K562 (cell line): ENCODE measurements around the gene BCL2L12. TPM values are rescaled to one million over a fixed set of nuclear protein-coding genes. Genes with fewer than 3 reads are reported as not detected.

ENCODE experiments used
- ATAC-seq: fragments of 200-7000 bp; cut with Tn5 transposase; 3 replicates; pipeline ENCODE4 v1.9.1; 2020; ENCODE audit warnings: moderate library complexity
- BruUV-seq: library from RNA; stranded (reverse); fragments of 400-500 nt; replicated peaks from 2 replicates; lab custom pipeline; 2021; lab: Mats Ljungman, UMichigan
- CTCF ChIA-PET: fragments of 300-600 bp; formaldehyde crosslinking; extraction: SDS; loops from one replicate; lab custom pipeline; 2021; ENCODE audit warnings: low intra/inter-chr PET ratio; lab: Yijun Ruan, JAX
- POLR2A ChIA-PET: fragments of 300-600, 350-650 bp; sonication (Branson Sonifier 250); formaldehyde crosslinking; extraction: SDS; loops from one replicate; lab custom pipeline; 2021; ENCODE audit warnings: antibody characterized with exemption, inconsistent platforms; lab: Yijun Ruan, JAX
- DNase-seq, 4 experiments: peaks; one replicate each; pipeline versions ENCODE4 v3.0.0 to v3.0.0-alpha.2; 2011 to 2018; ENCODE audit warnings: low spot score in 3 of 4, mixed read lengths in 3 of 4; ENCODE audit errors: extremely low read depth in 1 of 4
- FAIRE-seq: peaks from 2 replicates; lab custom pipeline; 2011; peaks lifted over from hg19 to GRCh38; lab: Jason Lieb, UNC
- H2AFZ ChIP-seq: 2 replicates; pipeline ENCODE4 v1.6.0; 2011; ENCODE audit warnings: low read depth, low read length, control low read depth, inconsistent platforms
- H3K27ac ChIP-seq: fragments of 200-600 bp; 3 replicates; pipeline ENCODE4 v1.8.0; 2011; ENCODE audit warnings: low read depth, mild to moderate bottlenecking, control low read depth, inconsistent platforms, low read length, moderate library complexity, mixed read lengths; ENCODE audit errors: extremely low read depth
- H3K27me3 ChIP-seq, 2 experiments: fragments of 300-600 bp in 1 of 2; 2 replicates in 1 of 2; 3 replicates in 1 of 2; pipeline versions ENCODE4 v1.6.0 to v1.8.0; 2011; ENCODE audit warnings: inconsistent platforms in 2 of 2, low read length in 2 of 2, mild to moderate bottlenecking in 1 of 2, mixed read lengths in 1 of 2, moderate library complexity in 1 of 2; ENCODE audit not compliant: control insufficient read depth in 2 of 2, insufficient read depth in 2 of 2
- H3K36me3 ChIP-seq: fragments of 300-600 bp; 3 replicates; pipeline ENCODE4 v1.8.0; 2011; ENCODE audit warnings: mild to moderate bottlenecking, low read length, inconsistent platforms; ENCODE audit not compliant: control insufficient read depth, insufficient read depth
- H3K4me1 ChIP-seq, 2 experiments: fragments of 200-600 bp in 1 of 2; replicated peaks in 1 of 2; 2 replicates in 1 of 2; 3 replicates in 1 of 2; pipeline versions ENCODE4 v1.5.1 to v1.8.0; 2011; ENCODE audit warnings: inconsistent platforms in 2 of 2, low read length in 2 of 2, mild to moderate bottlenecking in 1 of 2, mixed read lengths in 1 of 2, moderate library complexity in 1 of 2; ENCODE audit not compliant: control insufficient read depth in 2 of 2, insufficient read depth in 2 of 2
- H3K4me2 ChIP-seq: 2 replicates; pipeline ENCODE4 v1.6.1; 2011; ENCODE audit warnings: low read length, control low read depth, inconsistent platforms, mixed read lengths; ENCODE audit not compliant: insufficient read depth
- H3K4me3 ChIP-seq: fragments of 200-600 bp; sonication (generic), shearing (Covaris generic); 2 replicates; pipeline ENCODE4 v1.5.1; 2016; ENCODE audit warnings: control low read depth, inconsistent platforms
- H3K79me2 ChIP-seq: fragments of 200-600 bp; 3 replicates; pipeline ENCODE4 v1.8.0; 2011; ENCODE audit warnings: low read length, inconsistent platforms; ENCODE audit not compliant: control insufficient read depth, insufficient read depth
- H3K9ac ChIP-seq, 2 experiments: 2 replicates each; pipeline versions ENCODE4 v1.6.0 to v1.6.1; 2011; ENCODE audit warnings: low read depth in 2 of 2, low read length in 2 of 2, control low read depth in 1 of 2, inconsistent platforms in 1 of 2, mild to moderate bottlenecking in 1 of 2, mixed read lengths in 1 of 2; ENCODE audit not compliant: insufficient read depth in 1 of 2
- H3K9me1 ChIP-seq: one replicate; pipeline ENCODE4 v1.6.0; 2011; ENCODE audit warnings: inconsistent platforms, mild to moderate bottlenecking, low read length, moderate library complexity; ENCODE audit not compliant: control insufficient read depth, insufficient read depth
- H3K9me3 ChIP-seq: replicated peaks from 2 replicates; pipeline ENCODE4 v1.5.1; 2011; ENCODE audit warnings: low read depth, low read length, inconsistent platforms; ENCODE audit not compliant: control insufficient read depth, insufficient read depth
- H4K20me1 ChIP-seq: replicated peaks from 2 replicates; pipeline ENCODE4 v1.6.1; 2011; ENCODE audit warnings: low read length, inconsistent platforms, mixed read lengths; ENCODE audit not compliant: control insufficient read depth, insufficient read depth
- RBM25 ChIP-seq: fragments of 200-400 bp; formaldehyde crosslinking; IDR thresholded peaks from 2 replicates; pipeline ENCODE4 v1.6.1; 2018; ENCODE audit warnings: low read length, low read depth, moderate library complexity; ENCODE audit not compliant: severe bottlenecking
- WGBS: fragments of 100-300 bp; shearing (Covaris generic); methylation state at CpG from one replicate; pipeline ENCODE4 v1.1.6; 2016; ENCODE audit warnings: low coverage, mixed read lengths; ENCODE audit not compliant: insufficient coverage; ENCODE audit errors: missing lambda C conversion rate; 5-methylcytosine and 5-hydroxymethylcytosine counted together
- in situ Hi-C: fragments of 300-500 bp; cut with MboI; formaldehyde crosslinking; loops from 4 replicates; pipeline ENCODE4 v1.15.0; 2018; ENCODE audit warnings: inconsistent platforms, mixed read lengths
- intact Hi-C: fragments of 100-400 bp; cut with micrococcal nuclease; formaldehyde crosslinking; loops from 2 replicates; pipeline ENCODE4 v1.14.2; 2022
- polyA plus RNA-seq, 8 experiments: library from polyadenylated mRNA; depleted of rRNA in 4 of 8; stranded (reverse) in 5 of 8; unstranded in 3 of 8; fragments of >200 nt; fragmentation: Nextera tagmentation in 2 of 8; fragmentation: Illumina TruSeq in 1 of 8; extraction: Ambion mirVana in 2 of 8; extraction: Trizol in 1 of 8; gene quantifications; 2 replicates each; pipeline versions ENCODE4 v1.2.1 to v1.2.3, GENCODE V29; 2011 to 2014; ENCODE audit warnings: inconsistent platforms in 1 of 8, missing spikeins in 1 of 8
- total RNA-seq, 7 experiments: library from RNA; depleted of rRNA in 6 of 7; stranded (reverse); fragments of >200 nt in 6 of 7; fragmentation: Illumina TruSeq in 2 of 7; extraction: Trizol in 2 of 7; gene quantifications; 2 replicates each; pipeline versions ENCODE4 v1.2.1 to v1.2.3, GENCODE V29; 2011 to 2021; ENCODE audit warnings: low replicate concordance in 1 of 7
- TF ChIP-seq, protein P1 (sequence below): IDR thresholded peaks from 2 replicates; pipeline ENCODE4 v1.6.1; 2012; ENCODE audit warnings: low read depth, low read length, improper control_type of control experiment, borderline replicate concordance
- TF ChIP-seq, protein P2 (sequence below): conservative IDR thresholded peaks from 2 replicates; pipeline ENCODE4 v1.6.1; 2011; ENCODE audit warnings: low read depth, mild to moderate bottlenecking, low read length; ENCODE audit not compliant: control insufficient read depth

BCL2L12 gene
- total and polyA plus RNA-seq, 9 of the 15 experiments (the other 6 are each of a cell fraction or from before 2014, with no cell fraction given): 7.4 to 263 (median 81.2) TPM

DNA sequence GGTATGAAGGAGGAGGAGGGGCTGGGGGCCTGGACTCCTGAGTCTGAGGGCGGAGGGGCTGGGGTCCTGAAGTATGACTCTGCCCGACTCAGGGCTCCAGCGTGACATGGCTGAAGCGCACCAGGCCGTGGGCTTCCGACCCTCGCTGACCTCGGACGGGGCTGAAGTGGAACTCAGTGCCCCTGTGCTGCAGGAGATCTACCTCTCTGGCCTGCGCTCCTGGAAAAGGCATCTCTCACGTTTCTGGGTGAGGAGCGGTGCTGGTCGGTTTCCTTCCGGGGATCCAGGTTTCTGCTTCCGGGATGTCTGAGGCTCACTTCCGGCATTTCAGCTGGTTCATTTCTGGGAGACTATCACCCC, 26.4 kb downstream of the BCL2L12 start (continued):
- TF ChIP-seq, protein P1, sequence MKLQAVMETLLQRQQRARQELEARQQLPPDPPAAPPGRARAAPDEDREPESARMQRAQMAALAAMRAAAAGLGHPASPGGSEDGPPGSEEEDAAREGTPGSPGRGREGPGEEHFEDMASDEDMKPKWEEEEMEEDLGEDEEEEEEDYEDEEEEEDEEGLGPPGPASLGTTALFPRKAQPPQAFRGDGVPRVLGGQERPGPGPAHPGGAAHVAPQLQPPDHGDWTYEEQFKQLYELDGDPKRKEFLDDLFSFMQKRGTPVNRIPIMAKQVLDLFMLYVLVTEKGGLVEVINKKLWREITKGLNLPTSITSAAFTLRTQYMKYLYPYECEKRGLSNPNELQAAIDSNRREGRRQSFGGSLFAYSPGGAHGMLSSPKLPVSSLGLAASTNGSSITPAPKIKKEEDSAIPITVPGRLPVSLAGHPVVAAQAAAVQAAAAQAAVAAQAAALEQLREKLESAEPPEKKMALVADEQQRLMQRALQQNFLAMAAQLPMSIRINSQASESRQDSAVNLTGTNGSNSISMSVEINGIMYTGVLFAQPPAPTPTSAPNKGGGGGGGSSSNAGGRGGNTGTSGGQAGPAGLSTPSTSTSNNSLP: no peak

DNA sequence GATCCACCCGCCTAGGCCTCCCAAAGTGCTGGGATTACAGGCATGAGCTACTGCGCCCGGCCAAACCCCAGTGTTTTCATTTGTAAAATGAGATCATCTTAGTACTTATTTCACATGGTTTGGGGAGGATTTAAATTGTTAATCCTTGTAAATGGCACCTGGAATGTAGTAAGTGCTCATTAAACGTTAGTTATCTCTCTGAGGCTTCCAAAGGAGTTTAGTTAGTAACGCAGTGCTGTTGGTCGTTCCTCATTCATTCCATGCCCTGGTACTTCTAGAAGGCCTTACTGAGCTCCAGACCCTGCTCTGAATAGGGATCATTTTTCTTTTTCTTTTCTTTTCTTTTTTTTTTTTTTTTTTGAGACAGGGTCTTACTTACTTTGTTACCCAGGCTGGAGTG, 30.4 kb downstream of the BCL2L12 start:
- Histone ChIP-seq H3K4me2 (no peak overlapping the region), H3K9me3 (no peaks in the 10 kb centered on the region), H3K9ac (no peak overlapping the region), H3K4me3 (no peak overlapping the region), H3K9me1 (no peaks in the 10 kb centered on the region), H4K20me1 (no peaks in the 10 kb centered on the region), H3K79me2 (no peaks in the 10 kb centered on the region), H3K27me3 (no peaks in the 10 kb centered on the region), H3K4me1 (peaks cover 10 to 19% of the 10 kb centered on the region in 2 experiments; a peak in 4 of 5 replicates), H2AFZ (no peak overlapping the region), H3K36me3 (no peaks in the 10 kb centered on the region), H3K27ac (no peak overlapping the region)
- WGBS: 63% methylated on average over 6 of the region's 6 CpGs
- ChIA-PET POLR2A (interaction anchor here (0.7 to 1.2 kb wide), 3 partner anchors 11 to 68 kb away, joined by 3 to 6 read pairs (median 4); no protein-coding TSS in a partner anchor), CTCF (no interaction called here)
- intact Hi-C loops (no loop called here), in situ Hi-C loops (no loop called here)
- FAIRE-seq: peak; percentile 49
- ATAC-seq: no peak
- BruUV-seq: no TSS peak
- no peak for DNase-seq
- TF ChIP-seq RBM25: peak; percentile 54
- TF ChIP-seq, protein P2, sequence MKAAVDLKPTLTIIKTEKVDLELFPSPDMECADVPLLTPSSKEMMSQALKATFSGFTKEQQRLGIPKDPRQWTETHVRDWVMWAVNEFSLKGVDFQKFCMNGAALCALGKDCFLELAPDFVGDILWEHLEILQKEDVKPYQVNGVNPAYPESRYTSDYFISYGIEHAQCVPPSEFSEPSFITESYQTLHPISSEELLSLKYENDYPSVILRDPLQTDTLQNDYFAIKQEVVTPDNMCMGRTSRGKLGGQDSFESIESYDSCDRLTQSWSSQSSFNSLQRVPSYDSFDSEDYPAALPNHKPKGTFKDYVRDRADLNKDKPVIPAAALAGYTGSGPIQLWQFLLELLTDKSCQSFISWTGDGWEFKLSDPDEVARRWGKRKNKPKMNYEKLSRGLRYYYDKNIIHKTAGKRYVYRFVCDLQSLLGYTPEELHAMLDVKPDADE: no peak
